Cerebellar nuclear complex (tissue), 1 donor: ENCODE data around the gene CAPN9.
"Not testable (repeated sequence)": the region's sequence is repeated elsewhere in the genome, so short reads cannot be mapped to it uniquely, and the experiment has no call there.

Experiments used
- DNase-seq, 2 experiments: peaks; one replicate each; lab custom pipeline; 2025; lab: John Stamatoyannopoulos, UW

The CAPN9 gene

DNA sequence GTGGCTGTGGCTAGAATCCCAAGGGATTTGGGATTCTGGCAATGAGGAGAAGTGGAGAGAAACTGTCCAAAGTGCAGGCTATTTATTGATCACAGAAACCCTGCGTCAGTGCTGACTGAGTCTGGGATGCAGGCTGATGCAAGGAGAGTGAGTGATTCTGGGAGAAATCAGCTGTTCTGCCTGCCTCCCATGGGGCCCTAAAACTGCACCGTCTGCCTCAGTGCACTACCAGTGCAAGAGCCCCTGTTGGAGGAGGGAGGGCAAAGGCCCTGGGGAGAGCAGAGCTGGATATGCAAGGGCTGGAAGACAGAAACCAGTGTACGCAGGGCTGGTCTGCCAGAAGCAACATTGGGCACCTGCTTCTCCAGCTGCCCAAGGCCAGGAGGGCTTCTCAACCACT lies 78.6 kb downstream of the CAPN9 start:
- DNase-seq: no peak

DNA sequence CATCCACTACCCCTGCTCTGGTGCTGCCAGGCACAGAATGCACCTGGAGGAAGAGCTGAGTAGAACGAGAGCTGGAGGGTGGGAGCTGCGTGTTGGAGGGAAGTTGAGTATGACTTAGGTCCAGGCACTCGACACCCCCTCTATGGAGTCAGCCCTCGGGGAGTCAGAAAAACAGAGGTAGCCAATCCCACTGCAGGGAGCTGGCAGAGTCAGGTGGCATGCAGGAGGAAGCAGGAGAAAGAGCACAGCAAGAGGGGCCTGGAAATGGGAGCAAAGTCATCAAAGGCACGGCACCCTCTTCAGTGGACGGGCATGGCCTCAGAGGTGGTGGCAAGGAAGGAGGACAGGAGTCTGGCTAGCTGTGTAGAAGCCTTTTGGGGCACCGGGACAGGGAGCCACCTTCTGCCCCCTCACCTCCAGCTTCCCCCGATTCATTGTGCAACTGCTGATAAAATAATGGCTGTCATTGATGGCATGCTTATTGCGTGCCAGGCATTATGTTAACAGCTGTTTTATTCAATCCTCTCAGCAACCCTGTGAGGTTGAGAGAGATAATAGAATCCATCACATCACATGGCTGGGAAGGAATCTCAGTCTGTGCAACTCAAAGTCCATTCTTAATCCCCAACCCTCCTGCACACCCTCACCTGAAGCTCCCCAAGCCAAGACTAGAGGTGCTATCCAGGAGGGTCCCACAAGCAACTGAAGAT lies 79.1 kb downstream of the CAPN9 start:
- no peak for DNase-seq

DNA sequence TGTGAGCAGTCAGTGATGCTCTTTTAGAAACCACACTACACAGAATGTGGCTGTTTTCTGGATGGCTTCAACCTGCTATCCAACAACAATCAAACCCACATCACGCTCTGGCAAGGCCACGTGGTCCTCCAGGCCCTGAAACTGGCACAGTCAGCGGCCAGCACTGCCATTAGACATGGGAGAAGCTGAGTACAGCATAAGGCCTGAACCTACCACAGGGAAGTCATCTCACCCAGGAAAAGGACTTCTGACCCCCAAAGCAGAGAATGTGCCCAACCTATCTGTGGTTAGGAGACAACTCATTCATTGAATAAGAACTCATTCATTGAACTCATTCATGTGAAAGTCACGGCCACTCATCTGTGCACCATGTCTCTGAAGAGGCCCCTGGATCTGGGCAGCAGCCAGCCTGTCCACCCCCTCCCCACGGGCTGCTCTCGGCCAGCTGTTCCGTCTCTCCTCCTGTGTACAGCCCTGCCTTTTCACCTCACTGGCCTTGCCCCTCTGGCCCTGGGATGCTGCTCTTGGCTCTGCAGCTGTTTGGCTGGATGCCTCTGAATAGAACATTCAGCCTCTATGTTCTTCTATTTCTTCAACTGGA lies 80.0 kb downstream of the CAPN9 start:
- DNase-seq: no peak

DNA sequence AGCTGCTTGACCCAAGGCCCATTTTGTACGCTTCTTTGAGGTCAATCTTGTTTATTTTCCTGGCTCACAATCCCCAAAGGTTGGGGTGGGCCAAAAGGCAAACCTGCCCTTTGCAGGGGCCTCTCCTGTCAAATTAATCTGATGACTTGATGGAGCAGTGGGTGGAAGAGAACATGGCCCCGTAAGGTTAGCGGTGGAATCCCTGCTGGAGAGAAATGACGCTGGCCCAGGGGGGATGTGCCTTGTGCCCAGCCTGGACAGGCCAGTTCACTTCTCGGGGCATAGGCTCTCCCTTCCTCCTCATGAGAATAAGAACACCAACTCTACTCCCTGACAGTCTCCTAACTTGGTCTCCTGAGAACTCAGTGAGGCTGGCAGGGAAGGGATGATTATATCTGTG lies 80.6 kb downstream of the CAPN9 start:
- no peak for DNase-seq

DNA sequence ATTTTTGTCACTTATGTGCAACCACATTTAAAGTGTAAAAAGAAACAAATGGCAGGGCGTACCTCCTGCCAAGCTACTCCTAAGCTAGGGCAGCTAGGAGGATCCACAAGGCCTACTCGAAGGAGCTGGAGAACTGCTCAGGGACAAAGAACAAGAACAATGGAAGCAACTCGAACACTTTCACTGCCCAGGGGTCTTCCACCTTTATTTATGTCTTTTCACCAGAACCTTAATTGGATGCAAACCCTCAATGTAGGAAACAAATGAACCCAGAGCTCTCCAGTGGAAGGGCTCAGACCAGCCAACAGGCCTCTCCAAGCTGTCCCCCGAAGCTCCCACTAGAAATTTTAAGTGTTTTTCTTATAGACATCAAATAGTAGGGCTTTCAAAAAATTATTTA lies 81.2 kb downstream of the CAPN9 start:
- DNase-seq: no peak

DNA sequence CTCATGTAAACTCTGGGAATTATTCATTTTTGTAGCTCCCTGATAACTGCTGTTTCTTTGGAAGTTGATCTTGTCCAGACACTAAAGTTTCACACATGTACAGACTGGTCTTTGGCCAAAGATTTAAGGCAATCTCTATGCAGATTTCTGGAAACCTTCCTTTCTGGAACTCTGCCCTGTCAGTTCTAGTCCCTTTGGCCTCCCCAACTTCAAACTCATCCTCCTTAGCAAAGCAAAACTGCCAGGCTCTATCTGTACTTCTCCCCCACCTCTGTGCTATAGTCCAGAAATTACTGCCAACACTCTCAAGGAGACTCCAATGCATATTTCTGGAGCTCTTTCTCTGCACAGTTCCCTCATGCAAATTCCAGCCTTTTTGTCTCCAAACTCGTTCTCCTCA lies 84.6 kb downstream of the CAPN9 start:
- DNase-seq: no peak

DNA sequence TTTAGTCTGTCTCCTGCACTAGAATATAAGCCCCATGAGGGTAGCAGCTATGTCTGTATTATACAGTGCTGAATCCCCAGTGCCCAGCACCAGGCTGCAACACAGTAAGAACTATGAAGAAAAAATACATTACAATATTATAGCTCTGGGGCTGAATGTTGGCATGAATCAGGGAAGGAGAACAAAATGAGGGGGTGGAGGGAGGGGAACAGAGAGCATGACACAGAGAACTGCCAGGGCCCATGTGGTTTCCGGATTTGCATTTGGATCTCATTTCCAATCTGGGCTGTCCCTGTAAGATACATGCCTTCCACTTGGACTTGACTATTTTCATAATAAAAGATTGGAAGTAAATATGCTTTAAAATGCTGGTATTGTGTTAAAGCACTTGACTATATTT lies 85.3 kb downstream of the CAPN9 start:
- no peak for DNase-seq

DNA sequence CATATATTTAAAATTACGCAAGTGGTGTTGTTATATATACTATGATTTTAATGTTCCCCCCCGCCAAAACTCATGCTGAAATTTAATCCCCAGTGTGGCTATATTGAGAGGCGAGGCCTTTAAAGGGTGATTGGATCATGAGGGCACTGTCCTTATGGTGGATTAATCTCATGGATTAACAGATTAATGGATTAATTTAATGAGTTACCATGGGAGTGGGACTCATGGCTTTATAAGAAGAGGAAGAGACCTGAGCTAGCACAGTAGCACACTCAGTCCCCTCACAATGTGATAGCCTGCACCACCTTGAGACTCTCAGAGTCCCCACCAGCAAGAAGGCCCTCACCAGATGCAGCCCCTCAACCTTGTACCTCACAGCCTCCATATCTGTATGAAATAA lies 86.3 kb downstream of the CAPN9 start:
- no peak for DNase-seq

DNA sequence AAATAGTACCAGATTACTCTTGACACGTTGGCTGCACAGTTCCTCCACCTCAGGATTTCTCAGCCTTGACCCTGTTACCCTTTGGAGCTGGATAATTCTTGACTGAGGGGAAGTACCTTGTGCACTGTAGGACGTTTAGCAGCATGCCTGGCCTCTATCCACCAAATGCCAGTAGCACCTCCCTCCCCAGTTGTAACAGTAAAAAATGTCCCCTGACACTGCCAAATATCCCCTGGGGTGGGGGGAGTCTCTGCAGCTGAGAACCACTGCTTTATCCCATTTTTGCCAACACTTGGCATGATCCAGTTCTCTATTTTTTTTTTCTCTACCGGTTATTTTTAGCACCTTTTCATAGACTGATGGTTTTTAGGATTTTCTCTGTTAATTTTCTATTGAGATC lies 87.1 kb downstream of the CAPN9 start:
- DNase-seq: no peak

DNA sequence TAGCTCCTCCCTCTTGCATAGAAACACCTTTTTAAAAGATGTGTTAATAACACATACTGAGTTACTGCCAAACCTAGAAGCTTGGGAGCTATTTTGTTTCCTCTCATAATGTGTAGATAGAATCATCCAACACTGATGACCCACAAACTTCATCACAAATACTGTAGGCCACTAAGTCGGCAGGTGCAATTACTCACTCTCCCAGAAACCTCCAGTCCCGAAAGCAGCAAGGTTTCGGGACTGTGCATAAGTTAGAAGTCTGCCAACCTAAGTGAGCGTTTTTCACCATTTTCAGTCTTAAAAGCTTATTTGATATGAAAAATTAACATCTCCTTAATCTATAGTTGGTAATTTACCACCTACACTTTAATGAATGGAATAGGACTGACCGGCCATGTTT lies 89.2 kb downstream of the CAPN9 start:
- no peak for DNase-seq

DNA sequence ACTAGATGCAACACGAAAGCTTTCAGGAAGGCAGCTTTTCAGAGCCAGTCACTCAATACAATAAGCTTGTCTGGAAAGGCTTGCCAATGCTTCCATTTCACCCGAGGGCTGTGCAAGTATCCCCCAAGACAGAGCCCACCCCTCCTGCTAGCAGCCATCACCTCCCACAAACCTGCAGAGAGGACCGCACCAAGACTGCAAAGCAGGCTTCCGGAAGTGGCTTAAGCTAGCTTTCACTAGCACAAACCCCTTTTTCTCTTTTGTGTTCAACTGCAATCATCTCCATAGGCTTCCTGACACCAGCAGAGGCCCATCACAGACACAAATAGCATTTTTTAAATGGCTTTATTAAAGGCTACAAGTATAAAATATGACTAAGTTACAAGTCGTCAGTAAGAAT lies 89.6 kb downstream of the CAPN9 start:
- no peak for DNase-seq

DNA sequence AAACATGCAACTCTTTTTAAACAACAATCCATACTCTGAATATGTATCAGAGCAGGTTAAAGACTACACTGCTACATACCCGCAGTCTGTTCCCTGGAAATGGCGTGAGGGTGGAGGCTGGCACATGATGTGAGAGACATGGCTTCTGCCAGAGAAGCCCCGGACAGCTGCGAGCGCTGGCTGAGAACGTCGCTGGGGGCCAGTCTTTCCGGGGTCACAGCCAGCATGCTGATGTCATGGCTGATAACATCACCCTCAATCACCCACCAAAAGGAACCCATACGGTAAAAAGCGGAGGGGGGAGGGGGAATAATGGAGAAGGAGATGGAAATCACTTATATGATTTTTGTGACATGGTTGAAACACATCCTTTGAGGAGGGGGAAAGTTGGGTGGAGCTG lies 92.0 kb downstream of the CAPN9 start:
- no peak for DNase-seq

DNA sequence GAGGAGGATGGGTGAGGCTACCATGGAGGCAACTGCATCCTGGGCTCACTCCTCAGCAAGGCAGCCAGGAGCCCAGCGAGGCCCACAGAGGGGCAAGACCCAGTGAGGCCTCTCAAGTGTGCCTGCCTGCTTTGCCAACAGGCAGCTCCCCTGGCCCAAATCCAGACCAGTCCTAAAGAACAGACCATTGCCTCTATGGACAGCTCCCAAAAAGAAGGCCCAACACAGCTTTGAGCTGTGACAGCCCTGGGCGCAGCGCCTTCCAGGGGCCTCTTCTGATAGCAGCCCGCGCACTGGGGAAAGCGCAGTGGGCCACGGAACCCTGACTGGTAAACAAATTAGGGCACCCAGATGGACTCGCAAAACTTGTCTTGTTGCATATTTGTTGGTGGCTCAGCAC lies 95.6 kb downstream of the CAPN9 start:
- no peak for DNase-seq

DNA sequence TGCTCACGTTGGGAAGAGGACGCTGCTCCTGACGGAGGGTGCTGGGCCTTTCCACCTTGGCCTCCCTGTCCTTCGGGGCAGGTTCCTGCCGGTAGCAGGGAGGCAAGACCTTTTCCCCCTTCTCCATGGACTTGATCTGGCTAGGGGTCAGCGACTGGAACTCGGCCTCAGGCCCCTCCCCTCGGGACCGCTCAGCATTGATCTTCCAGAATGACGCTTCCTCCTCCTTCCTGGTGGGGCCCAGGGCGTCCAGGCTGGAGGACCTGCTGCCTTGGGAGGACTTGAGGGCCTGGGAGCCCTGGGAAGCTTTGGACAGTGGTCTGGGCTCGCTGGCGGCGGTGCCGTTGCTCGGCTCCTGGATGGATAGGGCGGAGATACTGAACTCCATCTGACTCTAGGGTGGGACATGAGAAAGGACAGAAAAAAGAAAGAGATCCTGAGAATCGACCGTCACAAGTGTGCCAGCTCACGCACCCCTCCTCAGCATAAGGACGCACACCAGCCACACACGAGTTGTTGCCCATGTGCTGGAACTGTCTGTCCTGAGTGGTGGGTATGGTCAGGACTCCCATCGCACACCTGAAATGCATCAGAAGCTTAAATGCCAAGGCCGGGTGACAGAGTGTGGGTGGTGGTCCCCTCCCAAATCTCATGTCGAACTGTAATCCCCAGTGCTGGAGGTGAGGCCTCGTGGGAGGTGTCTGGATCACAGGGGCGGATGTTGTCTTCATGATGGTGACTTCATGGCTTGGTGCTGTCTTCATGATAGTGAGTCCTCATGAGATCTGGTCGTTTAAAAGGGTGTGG lies 96.5 kb downstream of the CAPN9 start:
- DNase-seq: no peak

DNA sequence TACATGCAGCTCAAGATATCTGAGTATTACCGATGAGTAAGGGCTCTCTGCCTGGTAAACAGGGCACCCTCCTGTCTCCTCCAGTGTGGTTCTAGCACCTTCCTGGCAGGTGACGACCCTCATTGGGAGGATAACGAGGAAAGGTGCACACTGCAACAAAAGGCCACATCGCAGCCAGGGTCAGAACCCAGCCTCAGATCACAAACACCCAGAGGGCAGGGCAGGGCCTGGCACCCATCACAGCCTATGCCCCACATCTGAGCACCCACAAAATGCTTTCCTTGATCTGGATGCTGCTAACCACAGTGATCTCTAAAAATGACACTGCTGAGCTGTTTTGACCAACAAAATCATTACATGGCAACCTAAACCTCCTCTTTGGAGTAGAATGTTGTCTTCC lies 97.4 kb downstream of the CAPN9 start:
- no peak for DNase-seq

DNA sequence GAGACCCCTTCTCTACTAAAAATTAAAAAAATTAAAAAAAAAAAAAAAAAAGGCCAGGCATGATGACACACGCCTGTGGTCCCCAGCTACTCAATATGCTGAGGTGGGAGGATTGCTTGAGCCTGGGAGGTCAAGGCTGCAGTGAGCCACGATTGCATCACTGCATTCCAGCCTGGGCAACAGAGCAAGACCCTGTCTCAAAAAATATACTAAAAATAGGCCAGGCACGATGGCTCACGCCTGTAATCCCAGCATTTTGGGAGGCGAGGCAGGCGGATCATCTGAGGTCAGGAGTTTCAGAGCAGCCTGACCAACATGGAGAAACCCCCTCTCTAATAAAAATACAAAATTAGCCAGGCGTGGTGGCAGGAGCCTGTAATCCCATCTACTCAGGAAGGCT lies 98.0 kb downstream of the CAPN9 start:
- not testable (repeated sequence) for DNase-seq

DNA sequence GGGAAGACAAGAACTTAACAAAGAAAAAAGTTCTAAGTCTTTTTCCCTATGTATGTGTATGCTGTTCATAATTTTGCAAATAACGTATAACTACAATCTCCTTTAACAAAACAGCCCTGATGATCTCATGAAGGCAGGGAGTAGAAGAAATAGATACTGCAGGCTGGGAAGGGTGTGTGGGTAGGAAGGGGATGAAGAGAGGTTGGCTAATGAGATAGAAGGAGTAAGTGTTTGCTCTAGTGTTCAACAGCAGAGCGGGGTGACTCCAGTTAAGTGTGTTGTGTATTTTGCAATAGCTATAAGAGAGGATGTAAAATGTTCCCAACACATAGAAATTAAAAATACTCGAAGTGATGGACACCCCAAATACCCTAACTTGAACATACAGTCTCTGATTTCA lies 101.0 kb downstream of the CAPN9 start:
- DNase-seq: no peak

DNA sequence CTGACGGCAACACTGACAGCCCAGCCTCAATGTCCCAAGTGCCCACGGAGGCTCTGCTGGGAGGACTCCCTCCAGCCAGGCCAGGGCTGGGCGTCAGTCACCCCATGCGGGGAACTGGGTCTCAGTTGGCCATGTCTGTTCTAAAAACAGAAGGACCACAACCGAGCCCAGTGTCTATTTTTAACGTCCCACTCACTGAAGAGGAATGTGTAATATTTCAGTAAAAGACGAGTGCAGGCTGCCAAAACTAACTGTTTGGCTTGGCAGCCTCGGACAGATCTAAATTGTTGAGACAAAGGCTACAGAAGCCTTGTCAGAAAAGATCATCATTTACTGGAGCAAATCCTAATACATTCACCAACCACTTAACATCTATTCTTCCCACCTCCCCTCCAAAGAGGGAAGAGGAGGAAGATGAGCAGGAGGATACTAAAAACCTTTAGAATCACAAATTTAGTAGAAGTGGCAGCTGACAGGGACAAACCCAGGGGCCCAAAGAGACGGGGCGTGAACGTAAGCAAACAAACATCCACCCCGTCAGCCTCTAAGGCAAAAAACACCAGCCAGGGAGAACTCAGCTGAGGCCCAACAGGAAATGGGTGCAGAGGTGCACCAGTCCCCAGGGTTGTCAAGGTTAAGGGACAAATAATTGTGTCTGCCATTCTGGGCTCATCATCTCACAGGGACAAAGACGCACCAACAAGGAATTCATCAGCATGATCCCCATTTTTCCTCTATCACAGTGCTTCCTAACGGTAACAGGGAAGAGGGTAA lies 102.5 kb downstream of the CAPN9 start:
- DNase-seq: no peak

DNA sequence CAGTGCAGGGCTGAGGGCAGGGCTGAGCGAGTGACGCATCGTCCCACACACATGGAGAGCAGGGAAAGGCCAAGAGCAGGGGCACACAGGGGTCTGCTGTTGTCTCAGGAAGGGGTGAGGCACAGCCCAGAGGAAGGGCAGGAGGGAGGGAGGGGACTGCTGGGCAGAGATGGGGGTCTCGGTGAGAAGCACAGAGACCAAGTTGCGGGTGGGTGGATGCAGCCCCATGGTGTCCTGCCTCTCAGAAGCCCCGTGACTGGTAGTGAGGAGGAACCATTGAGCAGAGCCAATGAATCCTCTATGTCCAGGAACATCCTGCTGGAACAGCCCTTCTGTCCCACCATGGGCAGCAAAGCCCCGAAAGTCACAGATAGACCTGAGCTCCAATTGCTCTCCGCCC lies 103.4 kb downstream of the CAPN9 start:
- DNase-seq: no peak

DNA sequence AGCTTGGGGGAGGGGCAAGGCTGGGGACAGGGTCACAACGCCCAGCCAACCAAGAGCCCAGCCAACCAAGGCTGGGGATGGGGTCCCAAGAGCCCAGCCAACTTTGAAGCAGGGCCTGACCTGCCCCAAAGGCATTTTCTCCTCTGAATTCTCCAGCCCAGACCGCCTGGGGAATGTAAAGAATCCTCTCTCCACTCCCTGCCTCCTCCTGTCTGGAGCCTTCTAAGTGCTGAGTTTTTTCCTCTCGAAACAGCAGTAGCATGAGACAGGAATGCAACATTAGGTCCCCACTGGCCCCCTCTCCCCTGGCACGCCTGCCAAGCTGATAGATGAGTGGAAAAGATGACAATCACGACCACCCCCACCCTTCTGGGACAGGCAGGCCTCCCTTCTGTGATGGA lies 104.1 kb downstream of the CAPN9 start:
- no peak for DNase-seq
